Measurements from ENCODE around the gene ACTA2.

GRCh38 chr10:88916231-88916630, 36.3 kb downstream of the ACTA2 start:
- TF ChIP-seq CTCF (conservative IDR thresholded peaks at IDR 0.05; ENCODE audit: low read depth, low read length) (no peak), EZH2 (IDR thresholded peaks at IDR 0.05; ENCODE audit: low read length, unreplicated experiment) (no peak), EZH2phosphoT487 (IDR thresholded peaks at IDR 0.05; ENCODE audit: borderline replicate concordance, low read length) (no peak)
